Neural crest cell (in vitro differentiated cells): Measurements from ENCODE around the gene UQCC2. TPM values are rescaled to one million over a fixed set of nuclear protein-coding genes. Genes with fewer than 3 reads are reported as not detected.

Experiments used
- DNase-seq: peaks from one replicate; pipeline ENCODE4 v3.0.0; 2021; ENCODE audit warnings: low read depth, mixed read lengths, low spot score
- H3K27ac Mint-ChIP-seq: one replicate; pipeline ENCODE4 v1.8.0; 2021; ENCODE audit warnings: mild to moderate bottlenecking, mixed read lengths; ENCODE audit not compliant: unreplicated experiment
- H3K27me3 Mint-ChIP-seq: 2 replicates; pipeline ENCODE4 v1.8.0; 2021; ENCODE audit warnings: low read depth, mild to moderate bottlenecking, mixed read lengths
- H3K36me3 Mint-ChIP-seq: 2 replicates; pipeline ENCODE4 v1.8.0; 2021; ENCODE audit warnings: low read depth, mild to moderate bottlenecking, mixed read lengths
- H3K4me1 Mint-ChIP-seq: 2 replicates; pipeline ENCODE4 v1.8.0; 2021; ENCODE audit warnings: mixed read lengths
- H3K4me3 Mint-ChIP-seq: one replicate; pipeline ENCODE4 v1.8.0; 2021; ENCODE audit warnings: mild to moderate bottlenecking, mixed read lengths
- H3K9me3 Mint-ChIP-seq: 2 replicates; pipeline ENCODE4 v1.8.0; 2021; ENCODE audit warnings: mixed read lengths
- total RNA-seq: library from RNA; stranded (reverse); gene quantifications from 2 replicates; pipeline ENCODE4 v1.2.1, GENCODE V29; 2021
- TF ChIP-seq, protein P1 (sequence below): fragments of 200-600 bp; sonication (generic); conservative IDR thresholded peaks from 2 replicates; pipeline ENCODE4 v1.5.0; 2021; ENCODE audit warnings: antibody characterized with exemption, mild to moderate bottlenecking

UQCC2 gene
- total RNA-seq, 1 donor from 2014 or later = 116 TPM

DNA sequence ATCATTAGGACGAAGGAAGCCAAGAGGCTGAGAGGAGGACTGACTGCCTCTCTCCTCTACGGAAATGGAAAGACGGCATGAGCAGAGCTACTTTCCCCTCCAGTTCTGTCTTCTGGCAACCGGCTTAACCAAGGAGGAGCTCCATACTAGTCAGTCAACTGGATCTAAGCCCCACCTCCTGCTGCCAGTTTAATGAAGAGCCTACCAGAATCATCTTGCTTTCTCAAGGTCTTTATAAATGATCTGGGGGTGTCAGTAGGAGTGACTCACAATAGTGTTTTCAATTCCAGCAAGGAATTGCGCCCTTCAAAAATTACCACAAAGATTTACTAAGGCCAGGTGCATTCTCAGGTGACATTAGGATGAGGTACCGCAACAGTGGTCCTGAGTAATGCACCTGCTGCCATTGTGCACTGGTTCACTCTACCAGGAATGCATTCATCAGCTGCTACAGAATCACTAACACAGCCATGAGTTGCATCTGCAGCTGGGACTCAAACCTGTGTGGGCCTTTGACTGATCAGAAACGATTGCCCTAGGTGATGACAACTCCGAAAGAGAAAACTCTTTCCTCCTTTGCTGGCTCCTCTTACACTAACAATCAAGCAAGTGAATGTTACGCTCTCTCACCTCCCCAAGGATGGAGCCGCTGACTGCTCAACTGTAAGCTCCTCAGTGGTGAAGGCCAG is 2.8 kb downstream of the UQCC2 start:
- DNase-seq = no peak
- H3K36me3 Mint-ChIP-seq = peaks cover 19% of the 10 kb centered on the region
- no peak overlapping the region for H3K27ac Mint-ChIP-seq
- peaks cover 33% of the 10 kb centered on the region for H3K4me1 Mint-ChIP-seq
- TF ChIP-seq, protein P1, sequence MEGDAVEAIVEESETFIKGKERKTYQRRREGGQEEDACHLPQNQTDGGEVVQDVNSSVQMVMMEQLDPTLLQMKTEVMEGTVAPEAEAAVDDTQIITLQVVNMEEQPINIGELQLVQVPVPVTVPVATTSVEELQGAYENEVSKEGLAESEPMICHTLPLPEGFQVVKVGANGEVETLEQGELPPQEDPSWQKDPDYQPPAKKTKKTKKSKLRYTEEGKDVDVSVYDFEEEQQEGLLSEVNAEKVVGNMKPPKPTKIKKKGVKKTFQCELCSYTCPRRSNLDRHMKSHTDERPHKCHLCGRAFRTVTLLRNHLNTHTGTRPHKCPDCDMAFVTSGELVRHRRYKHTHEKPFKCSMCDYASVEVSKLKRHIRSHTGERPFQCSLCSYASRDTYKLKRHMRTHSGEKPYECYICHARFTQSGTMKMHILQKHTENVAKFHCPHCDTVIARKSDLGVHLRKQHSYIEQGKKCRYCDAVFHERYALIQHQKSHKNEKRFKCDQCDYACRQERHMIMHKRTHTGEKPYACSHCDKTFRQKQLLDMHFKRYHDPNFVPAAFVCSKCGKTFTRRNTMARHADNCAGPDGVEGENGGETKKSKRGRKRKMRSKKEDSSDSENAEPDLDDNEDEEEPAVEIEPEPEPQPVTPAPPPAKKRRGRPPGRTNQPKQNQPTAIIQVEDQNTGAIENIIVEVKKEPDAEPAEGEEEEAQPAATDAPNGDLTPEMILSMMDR = no peak
- peaks cover 3% of the 10 kb centered on the region for H3K27me3 Mint-ChIP-seq
- H3K9me3 Mint-ChIP-seq = peaks cover 4% of the 10 kb centered on the region
- no peak overlapping the region for H3K4me3 Mint-ChIP-seq

DNA sequence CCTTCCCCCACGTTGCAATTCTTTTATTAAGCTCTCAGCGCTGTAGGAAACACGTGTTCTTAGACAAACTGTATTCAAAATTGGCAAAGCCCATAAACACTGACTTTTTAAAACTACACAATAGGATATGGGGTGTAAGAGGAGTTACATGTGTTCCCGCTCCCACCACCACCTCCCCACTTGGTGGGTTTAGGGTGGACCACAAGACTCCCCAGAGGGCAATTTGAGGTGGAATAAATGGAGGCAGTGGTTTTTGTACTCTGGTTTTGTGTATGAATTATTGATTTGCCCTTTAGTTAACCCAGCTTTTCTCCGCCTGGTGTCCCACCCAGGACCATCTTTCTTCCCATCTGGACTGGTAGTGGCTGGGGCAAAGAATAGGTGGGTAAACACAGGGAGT is 3.7 kb downstream of the UQCC2 start:
- Mint-ChIP-seq H3K4me1 (peaks cover 37% of the 10 kb centered on the region), H3K36me3 (peaks cover 19% of the 10 kb centered on the region), H3K4me3 (peak overlapping the region; percentile 5), H3K9me3 (peaks cover 4% of the 10 kb centered on the region), H3K27me3 (peaks cover 3% of the 10 kb centered on the region), H3K27ac (peak overlapping the region; percentile 39)
- no peak for DNase-seq
- TF ChIP-seq, protein P1 = no peak

DNA sequence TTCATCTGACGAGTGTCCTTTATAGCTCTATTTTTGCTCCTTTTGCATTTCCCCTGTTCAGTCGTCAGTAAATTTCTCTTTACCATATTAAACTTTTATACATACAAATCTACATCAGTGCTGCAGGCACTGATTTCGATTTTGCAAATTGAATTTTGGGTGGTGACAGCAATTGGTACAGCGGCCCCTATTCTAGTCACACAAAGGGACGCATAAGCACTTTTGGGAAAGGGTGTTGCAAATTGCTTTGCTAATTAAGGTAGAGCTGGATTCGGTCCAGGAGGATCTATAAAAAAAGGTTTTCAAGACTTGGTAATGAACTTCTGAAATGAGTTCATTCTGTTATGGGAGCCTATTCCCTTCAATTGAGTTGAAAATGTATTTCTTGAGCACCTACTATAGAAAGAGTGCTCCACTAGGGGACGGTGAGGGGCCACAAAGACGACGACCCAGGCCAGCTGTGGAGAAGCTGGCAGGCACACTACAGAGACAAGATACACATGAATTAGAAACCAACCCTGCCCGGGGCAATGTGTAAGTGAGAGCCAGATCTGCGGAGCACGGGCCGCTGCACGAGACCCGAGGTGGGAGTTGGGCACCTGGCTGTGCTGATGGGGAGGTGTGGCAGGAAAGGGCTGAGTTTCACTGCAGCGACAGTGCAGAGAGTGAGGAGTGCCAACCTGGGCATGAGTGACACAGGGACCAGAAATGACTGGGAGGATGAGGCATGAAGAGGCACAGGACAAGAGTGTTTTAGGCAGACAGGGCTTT is 5.4 kb downstream of the UQCC2 start:
- Mint-ChIP-seq H3K36me3 (peaks cover 17% of the 10 kb centered on the region), H3K27ac (no peak overlapping the region), H3K9me3 (no peaks in the 10 kb centered on the region), H3K4me3 (peak overlapping the region; percentile 64), H3K27me3 (no peaks in the 10 kb centered on the region), H3K4me1 (peaks cover 38% of the 10 kb centered on the region)
- TF ChIP-seq, protein P1 = no peak
- DNase-seq = no peak

DNA sequence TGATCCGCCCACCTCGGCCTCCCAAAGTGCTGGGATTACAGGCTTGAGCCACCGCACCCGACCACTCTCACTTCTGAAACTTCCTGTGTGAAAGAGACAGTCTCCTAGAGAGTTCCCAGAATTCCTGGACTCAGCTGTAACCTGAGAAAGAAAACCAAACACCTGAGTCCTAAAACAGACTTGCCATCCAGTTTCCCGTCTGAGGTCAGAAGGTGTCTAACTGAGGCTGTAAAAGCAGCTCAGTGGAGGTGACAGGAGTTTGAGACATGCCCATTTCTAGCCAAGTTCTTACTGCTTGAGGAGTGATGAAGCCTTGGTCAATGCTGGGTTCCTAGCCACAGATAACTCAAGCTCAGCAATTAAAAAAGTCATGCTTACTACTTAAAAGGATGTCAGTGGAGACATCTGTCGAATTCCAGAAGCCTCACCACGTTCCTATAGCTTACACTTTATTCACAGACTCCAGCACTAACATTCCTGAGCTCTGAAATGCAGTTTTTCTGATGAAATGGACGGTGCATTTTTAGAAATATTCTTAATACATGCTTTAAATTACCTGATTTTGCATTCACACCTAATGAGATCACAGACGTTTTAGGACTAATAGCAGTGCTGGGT is 6.1 kb downstream of the UQCC2 start:
- Mint-ChIP-seq H3K4me1 (peaks cover 33% of the 10 kb centered on the region), H3K27ac (no peak overlapping the region), H3K27me3 (no peaks in the 10 kb centered on the region), H3K9me3 (no peaks in the 10 kb centered on the region), H3K36me3 (peaks cover 14% of the 10 kb centered on the region), H3K4me3 (no peak overlapping the region)
- TF ChIP-seq, protein P1 = no peak
- no peak for DNase-seq

DNA sequence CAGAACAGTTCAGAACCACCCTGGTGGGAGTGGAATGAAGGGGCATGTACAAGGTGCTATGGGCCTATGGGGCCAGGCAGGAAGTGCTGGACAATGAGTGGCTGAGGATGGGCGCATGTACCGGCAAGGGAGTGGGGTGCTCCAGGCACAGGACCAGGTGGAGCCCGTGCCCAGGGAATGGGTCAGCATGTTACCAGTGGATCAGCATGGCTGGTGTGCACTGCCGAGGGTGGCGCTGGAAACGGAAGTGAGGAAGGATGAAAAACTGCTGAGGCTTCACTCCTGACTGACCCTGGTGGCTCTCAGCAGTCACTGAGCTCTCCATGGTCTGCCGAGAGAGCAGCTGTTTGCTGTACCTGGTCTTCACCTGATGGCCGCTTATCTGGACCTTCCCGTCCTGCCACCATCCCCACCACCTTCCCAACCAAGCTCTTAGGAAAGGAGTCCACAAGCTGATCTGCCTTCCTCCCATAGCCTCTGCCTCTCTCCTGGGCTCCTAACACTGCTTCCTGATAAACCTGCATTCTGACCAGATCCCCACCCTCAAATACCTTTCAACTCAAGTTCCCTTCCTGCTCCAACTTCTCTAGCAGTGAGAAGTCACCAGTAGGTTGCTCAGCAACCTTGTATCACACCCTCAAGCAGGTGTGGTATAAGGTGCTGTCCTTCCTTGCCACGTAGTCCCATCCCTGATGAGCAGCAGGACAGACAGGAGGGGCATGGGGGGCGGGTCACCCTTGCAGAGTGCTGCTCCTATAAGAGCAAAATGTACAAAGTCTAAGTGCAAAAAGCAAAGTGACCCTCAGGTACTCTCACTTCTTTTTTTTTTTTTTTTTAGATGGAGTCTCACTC is 7.1 kb downstream of the UQCC2 start:
- no peak for DNase-seq
- TF ChIP-seq, protein P1 = no peak

More for the DNA sequence above, 7.1 kb downstream of the UQCC2 start:
- no peaks in the 10 kb centered on the region for H3K27me3 Mint-ChIP-seq
- H3K27ac Mint-ChIP-seq = peak overlapping the region; percentile 79
- H3K4me1 Mint-ChIP-seq = peaks cover 28% of the 10 kb centered on the region
- peaks cover 7% of the 10 kb centered on the region for H3K36me3 Mint-ChIP-seq
- H3K4me3 Mint-ChIP-seq = no peak overlapping the region
- H3K9me3 Mint-ChIP-seq = no peaks in the 10 kb centered on the region
